Fibroblast of pulmonary artery (primary cell): ENCODE measurements around the gene IGLON5.

Experiments used
- DNase-seq: peaks from one replicate; pipeline ENCODE4 v3.0.0-alpha.2; 2010; ENCODE audit warnings: low read depth
- H3K4me3 ChIP-seq: replicated peaks from 2 replicates; pipeline ENCODE4 v1.5.1; 2011; ENCODE audit warnings: low read depth, mild to moderate bottlenecking, control low read depth, low read length, moderate library complexity
- CTCF ChIP-seq: IDR thresholded peaks from 2 replicates; pipeline ENCODE4 v1.5.1; 2011; ENCODE audit warnings: mild to moderate bottlenecking, control low read depth, low read length, inconsistent platforms; ENCODE audit errors: missing control alignments

IGLON5 gene

DNA sequence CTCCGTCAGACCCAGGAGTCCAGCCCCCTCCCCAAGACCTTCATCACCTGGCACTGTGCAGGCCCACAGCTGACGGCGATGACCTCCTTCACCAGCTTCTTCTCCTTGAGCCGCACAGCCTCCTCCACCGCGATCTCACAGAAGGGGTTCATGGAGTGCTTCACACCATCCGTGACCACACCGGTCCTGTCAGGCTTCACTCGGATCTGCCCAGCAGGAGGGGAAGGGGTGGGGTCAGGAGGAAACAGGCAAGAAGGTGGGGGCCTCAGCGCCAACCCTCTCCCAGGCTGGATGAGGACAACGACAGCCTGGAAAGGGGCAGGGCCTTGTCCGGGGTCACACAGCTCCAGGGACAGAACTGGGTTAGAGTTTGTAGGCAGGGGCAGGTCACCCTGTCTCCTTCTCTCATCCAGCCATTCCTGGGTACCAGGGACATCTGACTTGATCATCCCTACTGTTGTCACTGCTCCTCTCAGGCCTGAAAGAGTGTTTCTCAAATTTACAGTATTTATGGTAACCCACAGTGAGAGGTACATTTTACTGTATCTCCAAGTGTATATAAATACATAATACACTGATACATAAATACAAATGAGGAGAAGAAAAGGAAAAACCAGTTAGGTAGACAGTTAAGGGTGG lies 42.8 kb downstream of the IGLON5 start:
- H3K4me3 ChIP-seq: no peak overlapping the region
- no peak for DNase-seq
- no peak for TF ChIP-seq CTCF

DNA sequence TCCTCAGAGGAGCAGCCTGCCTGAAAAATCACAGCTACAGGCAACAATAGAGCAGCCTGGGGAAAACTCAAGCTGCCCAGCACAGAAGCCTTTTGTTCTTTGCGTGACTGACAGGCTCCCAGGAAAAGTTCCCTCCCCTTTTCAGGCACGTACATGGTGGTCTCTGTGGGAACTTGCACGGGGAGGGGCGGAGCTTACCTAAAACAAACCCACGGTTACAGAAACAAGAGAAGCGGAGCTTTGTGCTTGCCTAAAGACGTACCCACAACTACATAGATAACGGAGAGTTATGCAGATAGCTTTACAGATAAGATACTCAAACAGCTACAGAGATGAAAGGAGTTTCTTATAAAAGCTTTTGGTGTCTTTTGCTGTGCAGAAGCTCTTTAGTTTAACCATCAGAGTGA lies 43.3 kb downstream of the IGLON5 start:
- TF ChIP-seq CTCF: no peak
- DNase-seq: peak; percentile 60
- no peak overlapping the region for H3K4me3 ChIP-seq

- H3K4me3 ChIP-seq: no peak overlapping the region
- no peak for DNase-seq
- TF ChIP-seq CTCF: no peak
Measured at GRCh38 chr19:51356159-51356801, 44.8 kb downstream of the IGLON5 start.

GRCh38 chr19:51357952-51358351 lies 46.5 kb downstream of the IGLON5 start:
- DNase-seq: no peak
- no peak overlapping the region for H3K4me3 ChIP-seq
- no peak for TF ChIP-seq CTCF

DNA sequence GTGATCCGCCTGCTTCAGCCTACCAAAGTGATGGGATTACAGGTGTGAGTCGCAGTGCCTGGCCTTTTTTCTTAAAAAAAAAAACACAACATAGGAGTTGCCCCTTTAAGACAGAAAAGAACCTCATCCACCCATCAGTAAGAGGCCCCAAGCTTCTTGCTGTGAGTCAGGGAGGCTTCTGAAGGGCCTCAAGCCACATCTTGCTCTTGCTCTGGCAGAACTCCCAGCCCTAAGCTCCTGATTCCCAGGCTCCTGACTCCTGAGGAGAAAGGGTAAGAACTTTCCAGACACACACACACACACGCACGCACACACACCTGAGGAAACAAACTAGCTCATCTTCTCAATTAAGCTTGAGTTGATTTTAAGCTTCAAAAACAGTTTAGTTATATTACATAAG lies 47.9 kb downstream of the IGLON5 start:
- H3K4me3 ChIP-seq: no peak overlapping the region
- DNase-seq: peak; percentile 86
- TF ChIP-seq CTCF: no peak

DNA sequence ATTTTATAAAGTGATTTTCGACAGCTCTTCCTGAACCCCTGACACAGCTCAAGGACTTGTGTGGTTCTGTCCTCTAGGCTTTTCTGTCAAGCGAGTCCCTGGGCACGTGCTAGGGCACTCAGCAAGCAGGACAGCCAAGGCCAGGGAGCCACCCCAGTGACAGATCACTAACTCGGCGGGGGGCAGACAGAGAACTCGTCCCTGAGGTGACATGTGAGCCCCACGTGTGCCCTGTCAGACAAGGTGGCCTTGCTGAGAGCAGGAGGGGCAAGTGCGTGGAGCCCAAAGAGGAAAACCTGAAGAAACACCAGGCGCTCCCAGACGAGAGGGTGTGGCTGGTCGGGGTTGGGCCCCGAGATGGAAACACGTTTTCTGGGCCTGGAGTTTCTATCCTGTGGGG lies 49.8 kb downstream of the IGLON5 start:
- H3K4me3 ChIP-seq: no peak overlapping the region
- no peak for DNase-seq
- TF ChIP-seq CTCF: no peak
